T-helper 1 cell treated with Interleukin-12 subunit alpha and Interleukin-12 subunit beta and Interleukin-4 antibody, amounts not matched to agents 30 μg/mL and 1 μg/mL, for 36 hours (primary cell): ENCODE data around the gene ATP6V0D1.

ENCODE experiments used
- H3K27ac Mint-ChIP-seq: one replicate; pipeline ENCODE4 v1.8.0; 2021; ENCODE audit warnings: mild to moderate bottlenecking, mixed read lengths
- H3K27me3 Mint-ChIP-seq: one replicate; pipeline ENCODE4 v1.8.0; 2021; ENCODE audit warnings: low read depth, mixed read lengths
- H3K36me3 Mint-ChIP-seq: one replicate; pipeline ENCODE4 v1.8.0; 2021; ENCODE audit warnings: low read depth, mixed read lengths
- H3K4me1 Mint-ChIP-seq: one replicate; pipeline ENCODE4 v1.8.0; 2021; ENCODE audit warnings: low read depth, mixed read lengths
- H3K4me3 Mint-ChIP-seq: one replicate; pipeline ENCODE4 v1.8.0; 2021; ENCODE audit warnings: mild to moderate bottlenecking, moderate library complexity, mixed read lengths
- H3K9me3 Mint-ChIP-seq: one replicate; pipeline ENCODE4 v1.8.0; 2021; ENCODE audit warnings: mixed read lengths

Gene ATP6V0D1

GRCh38 chr16:67460168-67460567 lies 20.8 kb downstream of the ATP6V0D1 start:
- no peaks in the 10 kb centered on the region for H3K36me3 Mint-ChIP-seq
- H3K27ac Mint-ChIP-seq, result no peak overlapping the region
- H3K27me3 Mint-ChIP-seq, result no peaks in the 10 kb centered on the region
- no peaks in the 10 kb centered on the region for H3K9me3 Mint-ChIP-seq
- peaks cover 8% of the 10 kb centered on the region for H3K4me1 Mint-ChIP-seq
- H3K4me3 Mint-ChIP-seq, result no peak overlapping the region

GRCh38 chr16:67459861-67460150 lies 21.2 kb downstream of the ATP6V0D1 start:
- H3K27me3 Mint-ChIP-seq, result no peaks in the 10 kb centered on the region
- no peak overlapping the region for H3K27ac Mint-ChIP-seq
- no peaks in the 10 kb centered on the region for H3K36me3 Mint-ChIP-seq
- no peak overlapping the region for H3K4me3 Mint-ChIP-seq
- H3K9me3 Mint-ChIP-seq, result no peaks in the 10 kb centered on the region
- peaks cover 8% of the 10 kb centered on the region for H3K4me1 Mint-ChIP-seq

GRCh38 chr16:67459066-67459860 lies 21.7 kb downstream of the ATP6V0D1 start:
- no peak overlapping the region for H3K27ac Mint-ChIP-seq
- H3K9me3 Mint-ChIP-seq, result no peaks in the 10 kb centered on the region
- no peaks in the 10 kb centered on the region for H3K27me3 Mint-ChIP-seq
- H3K4me1 Mint-ChIP-seq, result peaks cover 8% of the 10 kb centered on the region
- H3K4me3 Mint-ChIP-seq, result no peak overlapping the region
- H3K36me3 Mint-ChIP-seq, result no peaks in the 10 kb centered on the region

GRCh38 chr16:67458121-67458641 lies 22.8 kb downstream of the ATP6V0D1 start:
- H3K4me1 Mint-ChIP-seq, result peaks cover 10% of the 10 kb centered on the region
- no peak overlapping the region for H3K27ac Mint-ChIP-seq

GRCh38 chr16:67457611-67458010 lies 23.3 kb downstream of the ATP6V0D1 start:
- Mint-ChIP-seq H3K4me1 (peaks cover 10% of the 10 kb centered on the region), H3K27ac (no peak overlapping the region), H3K4me3 (no peak overlapping the region), H3K27me3 (no peaks in the 10 kb centered on the region), H3K9me3 (no peaks in the 10 kb centered on the region), H3K36me3 (no peaks in the 10 kb centered on the region)

More at GRCh38 chr16:67458121-67458641, 22.8 kb downstream of the ATP6V0D1 start:
- no peaks in the 10 kb centered on the region for H3K27me3 Mint-ChIP-seq
- H3K36me3 Mint-ChIP-seq, result no peaks in the 10 kb centered on the region
- no peaks in the 10 kb centered on the region for H3K9me3 Mint-ChIP-seq
- H3K4me3 Mint-ChIP-seq, result no peak overlapping the region

- Mint-ChIP-seq H3K9me3 (no peaks in the 10 kb centered on the region), H3K4me3 (no peak overlapping the region), H3K36me3 (no peaks in the 10 kb centered on the region), H3K4me1 (peaks cover 10% of the 10 kb centered on the region), H3K27me3 (no peaks in the 10 kb centered on the region), H3K27ac (no peak overlapping the region)
Observed at GRCh38 chr16:67456391-67457081, 24.4 kb downstream of the ATP6V0D1 start.

GRCh38 chr16:67454852-67455251 lies 26.1 kb downstream of the ATP6V0D1 start:
- Mint-ChIP-seq H3K4me1 (peaks cover 10% of the 10 kb centered on the region), H3K27ac (no peak overlapping the region), H3K9me3 (no peaks in the 10 kb centered on the region), H3K36me3 (peaks cover 7% of the 10 kb centered on the region), H3K27me3 (no peaks in the 10 kb centered on the region), H3K4me3 (no peak overlapping the region)

- no peaks in the 10 kb centered on the region for H3K9me3 Mint-ChIP-seq
- no peak overlapping the region for H3K27ac Mint-ChIP-seq
- peaks cover 7% of the 10 kb centered on the region for H3K36me3 Mint-ChIP-seq
Observed at GRCh38 chr16:67454104-67454503, 26.9 kb downstream of the ATP6V0D1 start.

GRCh38 chr16:67451704-67452435 lies 29.1 kb downstream of the ATP6V0D1 start:
- H3K36me3 Mint-ChIP-seq, result peaks cover 7% of the 10 kb centered on the region
- H3K4me3 Mint-ChIP-seq, result no peak overlapping the region
- H3K27me3 Mint-ChIP-seq, result no peaks in the 10 kb centered on the region
- H3K9me3 Mint-ChIP-seq, result no peaks in the 10 kb centered on the region
- H3K4me1 Mint-ChIP-seq, result peaks cover 12% of the 10 kb centered on the region
- no peak overlapping the region for H3K27ac Mint-ChIP-seq

More at GRCh38 chr16:67454104-67454503, 26.9 kb downstream of the ATP6V0D1 start:
- H3K4me1 Mint-ChIP-seq, result peaks cover 10% of the 10 kb centered on the region
- H3K4me3 Mint-ChIP-seq, result no peak overlapping the region
- H3K27me3 Mint-ChIP-seq, result no peaks in the 10 kb centered on the region

- Mint-ChIP-seq H3K36me3 (peaks cover 7% of the 10 kb centered on the region), H3K27ac (no peak overlapping the region), H3K27me3 (no peaks in the 10 kb centered on the region), H3K9me3 (no peaks in the 10 kb centered on the region), H3K4me3 (no peak overlapping the region), H3K4me1 (peaks cover 10% of the 10 kb centered on the region)
Observed at GRCh38 chr16:67451061-67451703, 29.8 kb downstream of the ATP6V0D1 start.

GRCh38 chr16:67449739-67450138 lies 31.2 kb downstream of the ATP6V0D1 start:
- Mint-ChIP-seq H3K9me3 (no peaks in the 10 kb centered on the region), H3K36me3 (peaks cover 7% of the 10 kb centered on the region), H3K27ac (no peak overlapping the region), H3K4me3 (no peak overlapping the region), H3K27me3 (no peaks in the 10 kb centered on the region), H3K4me1 (peaks cover 6% of the 10 kb centered on the region)

GRCh38 chr16:67449336-67449735 lies 31.6 kb downstream of the ATP6V0D1 start:
- Mint-ChIP-seq H3K27ac (no peak overlapping the region), H3K27me3 (no peaks in the 10 kb centered on the region), H3K9me3 (no peaks in the 10 kb centered on the region), H3K4me1 (peaks cover 6% of the 10 kb centered on the region), H3K4me3 (no peak overlapping the region), H3K36me3 (peaks cover 7% of the 10 kb centered on the region)

GRCh38 chr16:67448580-67448979 lies 32.4 kb downstream of the ATP6V0D1 start:
- peaks cover 7% of the 10 kb centered on the region for H3K36me3 Mint-ChIP-seq
- no peak overlapping the region for H3K27ac Mint-ChIP-seq
- no peaks in the 10 kb centered on the region for H3K27me3 Mint-ChIP-seq
- no peak overlapping the region for H3K4me3 Mint-ChIP-seq
- no peaks in the 10 kb centered on the region for H3K9me3 Mint-ChIP-seq
- H3K4me1 Mint-ChIP-seq, result peaks cover 4% of the 10 kb centered on the region

- Mint-ChIP-seq H3K27ac (no peak overlapping the region), H3K4me3 (no peak overlapping the region), H3K36me3 (peaks cover 9% of the 10 kb centered on the region), H3K27me3 (no peaks in the 10 kb centered on the region), H3K4me1 (peaks cover 4% of the 10 kb centered on the region), H3K9me3 (no peaks in the 10 kb centered on the region)
Observed at GRCh38 chr16:67447508-67448076, 33.4 kb downstream of the ATP6V0D1 start.
